Neural progenitor cell (in vitro differentiated cells): ENCODE measurements around the gene PGAP3. TPM values are rescaled to one million over a fixed set of nuclear protein-coding genes. Genes with fewer than 3 reads are reported as not detected.
A peak's percentile ranks its signal among the peaks of the same experiment; 100 is the strongest.

Experiments
- DNase-seq: peaks from one replicate; pipeline ENCODE4 v3.0.0-alpha.2; 2016; ENCODE audit warnings: low spot score
- H2AFZ ChIP-seq: fragments of 200-600 bp; sonication (generic); replicated peaks from 2 replicates; pipeline ENCODE4 v1.6.1; 2016; ENCODE audit warnings: antibody characterized with exemption
- H3F3A ChIP-seq: fragments of 200-600 bp; sonication (generic); 2 replicates; pipeline ENCODE4 v1.6.1; 2016; ENCODE audit warnings: antibody characterized with exemption, low read depth
- H3K27ac ChIP-seq: fragments of 200-600 bp; sonication (generic); 2 replicates; pipeline ENCODE4 v1.5.1; 2016; ENCODE audit warnings: mild to moderate bottlenecking
- H3K27me3 ChIP-seq: fragments of 200-600 bp; sonication (generic); 2 replicates; pipeline ENCODE4 v1.6.1; 2016; ENCODE audit warnings: mild to moderate bottlenecking, moderate library complexity
- H3K36me3 ChIP-seq: fragments of 200-600 bp; sonication (generic); 2 replicates; pipeline ENCODE4 v1.5.1; 2016
- H3K4me1 ChIP-seq: fragments of 200-600 bp; sonication (generic); 2 replicates; pipeline ENCODE4 v1.6.1; 2016; ENCODE audit warnings: mixed run types
- H3K4me2 ChIP-seq: fragments of 200-600 bp; sonication (generic); 2 replicates; pipeline ENCODE4 v1.6.1; 2016
- H3K4me3 ChIP-seq: fragments of 200-600 bp; sonication (generic); 2 replicates; pipeline ENCODE4 v1.5.1; 2016
- H3K79me2 ChIP-seq: fragments of 200-600 bp; sonication (generic); 2 replicates; pipeline ENCODE4 v1.6.1; 2016; ENCODE audit warnings: low read depth
- H3K9ac ChIP-seq: fragments of 200-600 bp; sonication (generic); 2 replicates; pipeline ENCODE4 v1.6.1; 2016
- H3K9me3 ChIP-seq: fragments of 200-600 bp; sonication (generic); 2 replicates; pipeline ENCODE4 v1.5.1; 2016; ENCODE audit warnings: low read depth
- H4K20me1 ChIP-seq: fragments of 200-600 bp; sonication (generic); 2 replicates; pipeline ENCODE4 v1.6.1; 2016; ENCODE audit warnings: low read depth
- H3K27ac Mint-ChIP-seq: 3 replicates; pipeline ENCODE4 v1.8.0; 2021; ENCODE audit warnings: mixed read lengths
- H3K27me3 Mint-ChIP-seq: 2 replicates; pipeline ENCODE4 v1.8.0; 2022; ENCODE audit warnings: low read depth, mild to moderate bottlenecking, inconsistent platforms, moderate library complexity, mixed read lengths; ENCODE audit not compliant: insufficient read depth
- H3K36me3 Mint-ChIP-seq: 3 replicates; pipeline ENCODE4 v1.8.0; 2021; ENCODE audit warnings: mixed read lengths
- H3K4me1 Mint-ChIP-seq: 3 replicates; pipeline ENCODE4 v1.8.0; 2021; ENCODE audit warnings: mixed read lengths
- H3K4me3 Mint-ChIP-seq: 3 replicates; pipeline ENCODE4 v1.8.0; 2021; ENCODE audit warnings: mild to moderate bottlenecking, moderate library complexity, mixed read lengths
- H3K9me3 Mint-ChIP-seq: 3 replicates; pipeline ENCODE4 v1.8.0; 2020; ENCODE audit warnings: mixed read lengths
- CTCF ChIP-seq: fragments of 200-600 bp; sonication (generic); IDR thresholded peaks from 2 replicates; pipeline ENCODE4 v1.5.1; 2017; ENCODE audit warnings: antibody characterized with exemption, mild to moderate bottlenecking
- EZH2 ChIP-seq: fragments of 200-600 bp; sonication (generic); IDR thresholded peaks from 2 replicates; pipeline ENCODE4 v1.6.1; 2017; ENCODE audit warnings: antibody characterized with exemption, mild to moderate bottlenecking, moderate library complexity
- EZH2phosphoT487 ChIP-seq: fragments of 200-600 bp; sonication (generic); IDR thresholded peaks from 2 replicates; pipeline ENCODE4 v1.6.1; 2017; ENCODE audit warnings: antibody characterized with exemption
- total RNA-seq: library from RNA; depleted of rRNA; stranded (reverse); fragments of >200 nt; gene quantifications from 2 replicates; pipeline ENCODE4 v1.2.3, GENCODE V29; 2015; ENCODE audit warnings: low replicate concordance

PGAP3 gene
- total RNA-seq, 1 donor from 2014 or later: 6.6 TPM

GRCh38 chr17:39677072-39677471 is 10.8 kb downstream of the PGAP3 start:
- H3K4me3 Mint-ChIP-seq: no peak overlapping the region
- H3K9me3 Mint-ChIP-seq: no peaks in the 10 kb centered on the region
- Histone ChIP-seq H3K27me3 (no peaks in the 10 kb centered on the region), H3K79me2 (no peaks in the 10 kb centered on the region), H3K27ac (no peak overlapping the region), H2AFZ (no peak overlapping the region), H3K4me3 (no peak overlapping the region), H3K4me2 (no peak overlapping the region), H4K20me1 (no peaks in the 10 kb centered on the region), H3K36me3 (no peaks in the 10 kb centered on the region), H3K9me3 (no peaks in the 10 kb centered on the region), H3F3A (no peaks in the 10 kb centered on the region), H3K9ac (no peak overlapping the region), H3K4me1 (no peaks in the 10 kb centered on the region)
- H3K36me3 Mint-ChIP-seq: no peaks in the 10 kb centered on the region
- H3K4me1 Mint-ChIP-seq: peaks cover 2% of the 10 kb centered on the region
- TF ChIP-seq CTCF (no peak), EZH2 (no peak), EZH2phosphoT487 (no peak)
- H3K27ac Mint-ChIP-seq: no peak overlapping the region
- peaks cover 8% of the 10 kb centered on the region for H3K27me3 Mint-ChIP-seq
- DNase-seq: no peak

- no peak overlapping the region for H3K4me3 ChIP-seq
- no peak for TF ChIP-seq EZH2phosphoT487
- TF ChIP-seq EZH2: no peak
- TF ChIP-seq CTCF: no peak
- no peak overlapping the region for H3K9ac ChIP-seq
- peaks cover 2% of the 10 kb centered on the region for H3K4me1 Mint-ChIP-seq
- no peak overlapping the region for H3K27ac Mint-ChIP-seq
- H3K9me3 ChIP-seq: no peaks in the 10 kb centered on the region
- no peaks in the 10 kb centered on the region for H3K4me1 ChIP-seq
- H3K4me2 ChIP-seq: no peak overlapping the region
- H3K27ac ChIP-seq: no peak overlapping the region
- H4K20me1 ChIP-seq: no peaks in the 10 kb centered on the region
- DNase-seq: no peak
- H2AFZ ChIP-seq: no peak overlapping the region
- no peaks in the 10 kb centered on the region for H3K36me3 Mint-ChIP-seq
- H3K9me3 Mint-ChIP-seq: no peaks in the 10 kb centered on the region
- H3K27me3 ChIP-seq: peaks cover 3% of the 10 kb centered on the region
- peaks cover 10% of the 10 kb centered on the region for H3K27me3 Mint-ChIP-seq
- H3K36me3 ChIP-seq: no peaks in the 10 kb centered on the region
- no peaks in the 10 kb centered on the region for H3K79me2 ChIP-seq
- no peak overlapping the region for H3K4me3 Mint-ChIP-seq
- no peaks in the 10 kb centered on the region for H3F3A ChIP-seq
Observed at GRCh38 chr17:39676198-39676819, 11.5 kb downstream of the PGAP3 start.

DNA sequence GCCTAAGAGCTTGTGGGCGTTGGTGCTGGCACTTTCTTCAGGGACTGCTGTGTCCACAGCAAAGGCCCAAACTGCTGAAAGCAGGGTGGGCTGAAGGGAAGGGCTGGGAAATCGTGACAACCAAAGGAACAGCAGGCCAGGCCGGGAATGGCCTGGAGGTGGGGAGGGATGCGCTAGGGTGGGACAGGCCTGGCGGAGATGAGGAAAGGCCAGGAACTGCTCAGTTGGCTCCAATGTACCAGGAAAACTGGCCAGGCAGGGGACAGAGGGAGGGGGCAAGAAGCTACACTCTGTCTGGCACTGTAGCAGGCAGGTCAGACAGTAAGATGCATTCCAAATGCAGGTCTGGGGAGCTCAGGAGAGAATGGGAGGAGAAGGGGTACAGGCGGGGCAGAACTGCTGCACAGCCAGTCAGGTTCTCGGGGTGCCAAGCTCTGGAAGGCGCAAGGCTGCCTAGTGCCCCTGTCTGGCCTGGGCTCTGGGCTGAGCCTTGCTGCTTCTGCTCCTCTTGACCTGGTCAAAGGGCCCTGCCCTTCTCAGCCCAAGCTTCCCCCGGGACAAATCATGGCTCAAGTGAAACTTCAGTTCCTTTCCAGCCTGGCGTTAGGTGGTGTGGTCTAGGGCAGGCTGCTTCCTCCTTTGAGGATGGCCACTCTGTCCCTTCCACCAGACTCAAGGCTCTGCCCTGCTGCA is 12.3 kb downstream of the PGAP3 start:
- H3K27me3 Mint-ChIP-seq: peaks cover 10% of the 10 kb centered on the region
- no peaks in the 10 kb centered on the region for H3K9me3 Mint-ChIP-seq
- peaks cover 11% of the 10 kb centered on the region for H3K27me3 ChIP-seq
- no peaks in the 10 kb centered on the region for H3F3A ChIP-seq
- no peak for TF ChIP-seq EZH2
- TF ChIP-seq EZH2phosphoT487: no peak
- no peak for TF ChIP-seq CTCF
- H3K27ac ChIP-seq: no peak overlapping the region
- no peaks in the 10 kb centered on the region for H3K4me1 ChIP-seq
- H3K4me3 Mint-ChIP-seq: no peak overlapping the region
- H2AFZ ChIP-seq: no peak overlapping the region
- H3K4me2 ChIP-seq: no peak overlapping the region
- H3K9ac ChIP-seq: no peak overlapping the region
- no peaks in the 10 kb centered on the region for H3K36me3 Mint-ChIP-seq
- H3K79me2 ChIP-seq: no peaks in the 10 kb centered on the region
- no peak overlapping the region for H3K4me3 ChIP-seq
- H3K9me3 ChIP-seq: no peaks in the 10 kb centered on the region
- no peak for DNase-seq
- H4K20me1 ChIP-seq: no peaks in the 10 kb centered on the region
- no peaks in the 10 kb centered on the region for H3K36me3 ChIP-seq
- peak overlapping the region; percentile 74 for H3K27ac Mint-ChIP-seq
- peaks cover 2% of the 10 kb centered on the region for H3K4me1 Mint-ChIP-seq
